H1 (cell line): ENCODE results near the gene PAX6. TPM values are rescaled to one million over a fixed set of nuclear protein-coding genes. Genes with fewer than 3 reads are reported as not detected.

ENCODE experiments used
- CTCF ChIA-PET: fragments of 300-600 bp; sonication (Branson Sonifier 250); formaldehyde crosslinking; loops from one replicate; lab custom pipeline; 2021; ENCODE audit not compliant: partially characterized antibody; lab: Charles Lee
- POLR2A ChIA-PET: fragments of 300-600 bp; sonication (Branson Sonifier 250); formaldehyde crosslinking; loops from one replicate; lab custom pipeline; 2021; ENCODE audit warnings: inconsistent platforms; ENCODE audit not compliant: partially characterized antibody; lab: Charles Lee
- DNase-seq, 2 experiments: peaks; one replicate each; pipeline versions ENCODE4 v3.0.0 to v3.0.0-alpha.2; 2010 to 2022; ENCODE audit warnings: low spot score in 2 of 2, low read depth in 1 of 2, mixed read lengths in 1 of 2
- FAIRE-seq: peaks from 2 replicates; lab custom pipeline; 2011; peaks lifted over from hg19 to GRCh38; lab: Jason Lieb, UNC
- H2AFZ ChIP-seq: 2 replicates; pipeline ENCODE4 v1.8.1; 2012; ENCODE audit warnings: low read length, inconsistent platforms
- H2AK5ac ChIP-seq: 2 replicates; pipeline ENCODE4 v1.6.1; 2013; ENCODE audit warnings: low read depth, low read length
- H2BK120ac ChIP-seq: replicated peaks from 2 replicates; pipeline ENCODE3; 2013; ENCODE audit warnings: low read depth, low read length, inconsistent platforms
- H2BK12ac ChIP-seq: 2 replicates; pipeline ENCODE4 v1.6.1; 2013; ENCODE audit warnings: low read depth, low read length
- H2BK15ac ChIP-seq: 2 replicates; pipeline ENCODE4 v1.6.1; 2013; ENCODE audit warnings: low read length
- H2BK20ac ChIP-seq: 2 replicates; pipeline ENCODE4 v1.6.1; 2013; ENCODE audit warnings: low read length
- H2BK5ac ChIP-seq: 2 replicates; pipeline ENCODE4 v1.6.1; 2013; ENCODE audit warnings: low read depth, low read length
- H3K14ac ChIP-seq: 2 replicates; pipeline ENCODE4 v1.6.1; 2013; ENCODE audit warnings: inconsistent platforms; ENCODE audit not compliant: insufficient read length
- H3K18ac ChIP-seq: 2 replicates; pipeline ENCODE4 v1.6.1; 2013; ENCODE audit warnings: low read length; ENCODE audit errors: extremely low read depth
- H3K23ac ChIP-seq: 2 replicates; pipeline ENCODE4 v1.6.1; 2013; ENCODE audit warnings: inconsistent platforms; ENCODE audit not compliant: insufficient read length
- H3K23me2 ChIP-seq: 2 replicates; pipeline ENCODE4 v1.6.1; 2013; ENCODE audit warnings: low read depth, low read length
- H3K27ac ChIP-seq: 2 replicates; pipeline ENCODE4 v1.6.1; 2011; ENCODE audit warnings: low read depth, low read length, inconsistent platforms
- H3K27me3 ChIP-seq, 4 experiments: replicated peaks in 1 of 4; 1 replicate in 1 of 4; 2 replicates in 3 of 4; pipeline versions ENCODE4 v1.6.1 to v1.8.1; 2011 to 2013; ENCODE audit warnings: low read length in 3 of 4, mild to moderate bottlenecking in 3 of 4, inconsistent platforms in 2 of 4, mixed read lengths in 2 of 4, moderate library complexity in 1 of 4; ENCODE audit not compliant: control insufficient read depth in 3 of 4, insufficient read depth in 3 of 4; ENCODE audit errors: extremely low read depth in 1 of 4
- H3K36me3 ChIP-seq, 4 experiments: 2 replicates each; pipeline versions ENCODE4 v1.6.1 to v1.8.1; 2011 to 2013; ENCODE audit warnings: mild to moderate bottlenecking in 4 of 4, low read length in 3 of 4, moderate library complexity in 2 of 4, control low read depth in 1 of 4, inconsistent platforms in 1 of 4; ENCODE audit not compliant: insufficient read depth in 4 of 4, control insufficient read depth in 2 of 4
- H3K4ac ChIP-seq: replicated peaks from 2 replicates; pipeline ENCODE3; 2013; ENCODE audit warnings: low read length, low read depth, mixed read lengths, inconsistent platforms; ENCODE audit not compliant: insufficient read length
- H3K4me1 ChIP-seq, 4 experiments: replicated peaks in 1 of 4; 1 replicate in 1 of 4; 2 replicates in 3 of 4; pipeline versions ENCODE4 v1.6.1 to v1.8.1; 2011 to 2013; ENCODE audit warnings: low read length in 3 of 4, inconsistent platforms in 2 of 4, mixed read lengths in 1 of 4; ENCODE audit not compliant: insufficient read depth in 4 of 4, control insufficient read depth in 3 of 4
- H3K4me2 ChIP-seq, 2 experiments: 2 replicates each; pipeline versions ENCODE4 v1.6.1 to v1.8.1; 2011 to 2013; ENCODE audit warnings: low read depth in 2 of 2, low read length in 2 of 2, control low read depth in 1 of 2, inconsistent platforms in 1 of 2, mild to moderate bottlenecking in 1 of 2; ENCODE audit not compliant: insufficient read depth in 1 of 2
- H3K4me3 ChIP-seq, 4 experiments: fragments of 200-600, 300-600 bp in 1 of 4; sonication (generic), shearing (Covaris generic), sonication (Bioruptor Twin) in 1 of 4; 2 replicates each; pipeline versions ENCODE4 v1.5.1 to v1.8.1; 2011 to 2016; ENCODE audit warnings: low read length in 4 of 4, low read depth in 3 of 4, control low read depth in 2 of 4, inconsistent platforms in 2 of 4, mild to moderate bottlenecking in 2 of 4, mixed read lengths in 1 of 4, moderate library complexity in 1 of 4; ENCODE audit not compliant: insufficient read depth in 2 of 4; ENCODE audit errors: extremely low read depth in 1 of 4
- H3K56ac ChIP-seq: replicated peaks from 2 replicates; pipeline ENCODE3; 2013; ENCODE audit warnings: low read depth, mild to moderate bottlenecking, mixed read lengths, low read length, inconsistent platforms; ENCODE audit not compliant: insufficient read length
- H3K79me1 ChIP-seq: 2 replicates; pipeline ENCODE4 v1.6.1; 2013; ENCODE audit warnings: low read depth, low read length, control low read depth
- H3K79me2 ChIP-seq, 2 experiments: 2 replicates each; pipeline versions ENCODE4 v1.6.1 to v1.8.1; 2012 to 2013; ENCODE audit warnings: low read length in 2 of 2, mild to moderate bottlenecking in 2 of 2, inconsistent platforms in 1 of 2; ENCODE audit not compliant: insufficient read depth in 2 of 2, control insufficient read depth in 1 of 2
- H3K9ac ChIP-seq, 4 experiments: replicated peaks in 1 of 4; 1 replicate in 1 of 4; 2 replicates in 3 of 4; pipeline versions ENCODE4 v1.6.1 to v1.8.1; 2011 to 2013; ENCODE audit warnings: low read depth in 3 of 4, low read length in 3 of 4, control low read depth in 2 of 4, mild to moderate bottlenecking in 2 of 4, moderate library complexity in 2 of 4, inconsistent platforms in 1 of 4; ENCODE audit errors: extremely low read depth in 1 of 4
- H3K9me3 ChIP-seq, 2 experiments: 2 replicates each; pipeline versions ENCODE4 v1.6.1 to v1.8.1; 2012 to 2013; ENCODE audit warnings: mild to moderate bottlenecking in 2 of 2, moderate library complexity in 2 of 2, control low read depth in 1 of 2, inconsistent platforms in 1 of 2, low read depth in 1 of 2, low read length in 1 of 2, mixed read lengths in 1 of 2; ENCODE audit not compliant: insufficient read depth in 2 of 2
- H4K20me1 ChIP-seq, 2 experiments: replicated peaks in 1 of 2; 2 replicates each; pipeline versions ENCODE3 to v1.8.1; 2011 to 2013; ENCODE audit warnings: inconsistent platforms in 2 of 2, low read length in 2 of 2, mild to moderate bottlenecking in 1 of 2; ENCODE audit not compliant: insufficient read depth in 2 of 2, control insufficient read depth in 1 of 2
- H4K5ac ChIP-seq: 2 replicates; pipeline ENCODE4 v1.6.1; 2013; ENCODE audit warnings: low read length, low read depth, mixed read lengths, inconsistent platforms; ENCODE audit not compliant: insufficient read length
- H4K8ac ChIP-seq: 2 replicates; pipeline ENCODE4 v1.8.0; 2013; ENCODE audit warnings: mild to moderate bottlenecking, moderate library complexity, low read length, inconsistent platforms; ENCODE audit not compliant: insufficient read depth; ENCODE audit errors: extremely low read depth
- H4K91ac ChIP-seq: replicated peaks from 2 replicates; pipeline ENCODE3; 2013; ENCODE audit warnings: low read length, mixed read lengths, inconsistent platforms; ENCODE audit not compliant: insufficient read length
- BCL11A ChIP-seq, 2 experiments: IDR thresholded peaks; one replicate each; pipeline ENCODE4 v1.6.1; 2011; ENCODE audit warnings: low read depth in 2 of 2, low read length in 2 of 2, mild to moderate bottlenecking in 2 of 2
- BRCA1 ChIP-seq: IDR thresholded peaks from 2 replicates; pipeline ENCODE4 v1.6.1; 2012; ENCODE audit warnings: low read depth, low read length, improper control_type of control experiment
- CTBP2 ChIP-seq: IDR thresholded peaks from 2 replicates; pipeline ENCODE4 v1.7.0; 2011; ENCODE audit warnings: borderline replicate concordance, mild to moderate bottlenecking, moderate library complexity, mixed read lengths, low read length; ENCODE audit not compliant: insufficient read depth, insufficient read length
- JUND ChIP-seq: IDR thresholded peaks from 2 replicates; pipeline ENCODE4 v1.6.1; 2011; ENCODE audit warnings: mild to moderate bottlenecking, improper control_type of control experiment, low read length
- KDM4A ChIP-seq: IDR thresholded peaks from one replicate; pipeline ENCODE4 v1.7.1; 2012; ENCODE audit warnings: low read depth, mild to moderate bottlenecking, moderate library complexity, low read length, inconsistent platforms; ENCODE audit not compliant: severe bottlenecking
- NRF1 ChIP-seq: IDR thresholded peaks from 2 replicates; pipeline ENCODE4 v1.6.1; 2011; ENCODE audit warnings: mild to moderate bottlenecking, low read depth, low read length, improper control_type of control experiment
- PHF8 ChIP-seq: fragments of 200-600 bp; sonication (generic); conservative IDR thresholded peaks from 2 replicates; pipeline ENCODE4 v1.7.1; 2012; ENCODE audit warnings: low read depth, mild to moderate bottlenecking, inconsistent platforms, low read length, moderate library complexity
- RAD21 ChIP-seq, 2 experiments: IDR thresholded peaks in 1 of 2; conservative IDR thresholded peaks in 1 of 2; 2 replicates each; pipeline ENCODE4 v1.6.1; 2011; ENCODE audit warnings: low read depth in 2 of 2, low read length in 2 of 2, improper control_type of control experiment in 1 of 2, inconsistent platforms in 1 of 2, mild to moderate bottlenecking in 1 of 2, moderate library complexity in 1 of 2
- RBBP5 ChIP-seq: IDR thresholded peaks from 2 replicates; pipeline ENCODE4 v1.7.1; 2012; ENCODE audit warnings: low read depth, mild to moderate bottlenecking, inconsistent platforms, low read length, moderate library complexity, borderline replicate concordance
- SIRT6 ChIP-seq: IDR thresholded peaks from one replicate; pipeline ENCODE4 v1.7.1; 2012; ENCODE audit warnings: low read length, inconsistent platforms
- SP4 ChIP-seq: IDR thresholded peaks from 2 replicates; pipeline ENCODE4 v1.6.1; 2012; ENCODE audit warnings: low read length, inconsistent platforms
- TAF1 ChIP-seq: IDR thresholded peaks from 2 replicates; pipeline ENCODE4 v1.6.1; 2011; ENCODE audit warnings: mild to moderate bottlenecking, low read depth, low read length
- TBP ChIP-seq: IDR thresholded peaks from 2 replicates; pipeline ENCODE4 v1.6.1; 2011; ENCODE audit warnings: low read depth, low read length, improper control_type of control experiment
- TCF12 ChIP-seq: IDR thresholded peaks from 2 replicates; pipeline ENCODE4 v1.6.1; 2011; ENCODE audit warnings: low read depth, mild to moderate bottlenecking, low read length
- WGBS, 2 experiments: shearing (Covaris generic) in 1 of 2; methylation state at CpG; one replicate each; pipeline versions ENCODE4 v1.1.6 to v1.1.7; 2013 to 2015; ENCODE audit warnings: low lambda C conversion rate in 2 of 2, mixed read lengths in 2 of 2, inconsistent platforms in 1 of 2, low coverage in 1 of 2, missing lambda C conversion rate in 1 of 2; ENCODE audit not compliant: insufficient replicate concordance in 2 of 2, insufficient coverage in 1 of 2, insufficient read length in 1 of 2; ENCODE audit errors: extremely low coverage in 1 of 2, missing lambda C conversion rate in 1 of 2; 5-methylcytosine and 5-hydroxymethylcytosine counted together
- polyA plus RNA-seq, 7 experiments: library from polyadenylated mRNA; depleted of rRNA in 3 of 7; stranded (reverse) in 5 of 7; unstranded in 2 of 7; fragments of >200 nt in 5 of 7; fragments of 200-250 nt in 2 of 7; gene quantifications; 1 replicate in 5 of 7; 2 replicates in 1 of 7; 4 replicates in 1 of 7; pipeline versions ENCODE4 v1.2.1 to v1.2.3, GENCODE V29; 2011 to 2013; ENCODE audit warnings: missing spikeins in 2 of 7, mixed read lengths in 2 of 7
- total RNA-seq: library from RNA; stranded (reverse); fragmentation: NEBNext Ultra II Directional; extraction: Animal tissue kit (Norgen Biotek cat#: 25700); gene quantifications from 2 replicates; pipeline ENCODE4 v1.2.1, GENCODE V29; 2021

Gene PAX6
- total and polyA plus RNA-seq, 2 of the 8 experiments (the other 6 are each of a cell fraction or from before 2014, with no cell fraction given): 0.30 to 0.65 TPM

DNA sequence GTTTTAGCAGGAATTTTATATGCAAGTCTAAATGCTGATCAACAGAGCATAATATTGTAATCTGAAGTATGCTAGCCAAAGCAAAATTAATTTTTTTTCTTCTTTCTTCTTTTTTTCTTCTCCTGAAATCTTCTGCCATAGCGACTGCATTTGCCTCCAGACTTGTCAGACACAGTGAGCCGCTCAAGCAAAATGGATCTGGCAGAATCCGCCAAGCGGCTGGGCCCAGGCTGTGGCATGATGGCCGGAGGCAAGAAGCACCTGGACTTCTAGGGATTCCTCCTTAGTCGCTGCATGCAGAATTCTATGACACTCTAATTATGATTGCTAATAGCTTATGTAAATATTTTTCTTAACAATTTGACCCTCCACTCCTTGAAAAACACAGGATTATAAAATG is 27.9 kb downstream of the PAX6 start:
- H4K8ac ChIP-seq: no peak overlapping the region
- H3K4me2 ChIP-seq: no peak overlapping the region
- H3K18ac ChIP-seq: no peak overlapping the region
- no peak overlapping the region for H2BK20ac ChIP-seq
- no peak overlapping the region for H3K14ac ChIP-seq
- 90% methylated on average over 6 of the region's 6 CpGs; no CpG with 5 or more reads in 1 of the 2 experiments for WGBS, 2 experiments
- no peaks in the 10 kb centered on the region for H3K36me3 ChIP-seq
- H4K91ac ChIP-seq: no peak overlapping the region
- peaks cover 2% of the 10 kb centered on the region; the same call in 1 of the 2 replicates for H3K79me1 ChIP-seq
- H2BK15ac ChIP-seq: no peak overlapping the region
- ChIA-PET POLR2A (no interaction called here), CTCF (no interaction called here)
- no peak for DNase-seq
- H2AK5ac ChIP-seq: no peak overlapping the region
- no peak overlapping the region for H3K4ac ChIP-seq
- H3K56ac ChIP-seq: no peak overlapping the region
- H2BK5ac ChIP-seq: no peak overlapping the region
- no peak for TF ChIP-seq TAF1
- no peak for TF ChIP-seq TCF12
- TF ChIP-seq JUND: no peak
- TF ChIP-seq BCL11A (IDR thresholded peaks at IDR 0.05; ENCODE audit: low read depth in 2 of 2, low read length in 2 of 2): no peak
- TF ChIP-seq TBP: no peak
- no peak for TF ChIP-seq SP4
- TF ChIP-seq BRCA1: no peak
- TF ChIP-seq NRF1: no peak
- no peak for TF ChIP-seq CTBP2
- TF ChIP-seq SIRT6: no peak
- TF ChIP-seq KDM4A: no peak
- TF ChIP-seq RBBP5: no peak
- TF ChIP-seq PHF8: no peak
- no peak for TF ChIP-seq RAD21 (IDR thresholded peaks at IDR 0.05 in 1 of 2, conservative IDR thresholded peaks at IDR 0.05 in 1 of 2; ENCODE audit: low read depth in 2 of 2, low read length in 2 of 2)
- H3K27ac ChIP-seq: no peak overlapping the region
- FAIRE-seq: no peak
- H4K5ac ChIP-seq: no peak overlapping the region
- no peaks in the 10 kb centered on the region for H3K79me2 ChIP-seq
- no peak overlapping the region for H3K9ac ChIP-seq
- no peaks in the 10 kb centered on the region for H3K9me3 ChIP-seq
- no peaks in the 10 kb centered on the region for H3K23me2 ChIP-seq
- H2BK12ac ChIP-seq: no peak overlapping the region
- no peak overlapping the region for H3K23ac ChIP-seq
- H3K27me3 ChIP-seq: no peaks in the 10 kb centered on the region; a peak in 1 of 7 replicates
- H4K20me1 ChIP-seq: no peaks in the 10 kb centered on the region
- H3K4me1 ChIP-seq: peaks cover 0 to 3% (median 2%) of the 10 kb centered on the region in 4 experiments; a peak in 1 of 7 replicates
- H3K4me3 ChIP-seq: no peak overlapping the region
- H2BK120ac ChIP-seq: no peak overlapping the region
- H2AFZ ChIP-seq: no peak overlapping the region
